ENCODE results near the gene PELI3.
A peak's percentile ranks its signal among the peaks of the same experiment; 100 is the strongest.

The PELI3 gene

GRCh38 chr11:66505276-66505816, 38.6 kb downstream of the PELI3 start:
- no peak for DNase-seq (ENCODE audit: low read depth)

DNA sequence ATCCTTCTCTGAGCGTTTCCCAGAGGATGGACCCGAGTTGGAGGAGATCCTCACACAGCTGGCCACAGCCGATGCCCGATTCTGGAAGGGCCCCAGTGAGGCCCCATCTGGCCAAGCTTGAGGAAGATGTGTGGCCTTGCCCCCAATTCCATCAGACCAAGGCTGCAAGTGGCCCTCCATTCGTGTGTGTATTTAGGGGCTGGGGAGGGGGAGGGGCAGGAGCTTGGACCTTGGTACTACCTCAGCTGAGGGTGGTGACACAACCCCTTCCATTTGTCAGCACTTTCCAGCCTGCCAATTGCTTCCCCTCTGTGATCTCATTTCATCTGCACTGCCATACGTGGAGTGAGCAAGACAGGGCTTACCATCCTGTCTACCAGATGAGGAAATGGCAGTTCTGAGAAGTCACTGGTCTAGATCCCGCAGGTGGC, 42.4 kb downstream of the PELI3 start:
- no peak for DNase-seq (ENCODE audit: low read depth)

DNA sequence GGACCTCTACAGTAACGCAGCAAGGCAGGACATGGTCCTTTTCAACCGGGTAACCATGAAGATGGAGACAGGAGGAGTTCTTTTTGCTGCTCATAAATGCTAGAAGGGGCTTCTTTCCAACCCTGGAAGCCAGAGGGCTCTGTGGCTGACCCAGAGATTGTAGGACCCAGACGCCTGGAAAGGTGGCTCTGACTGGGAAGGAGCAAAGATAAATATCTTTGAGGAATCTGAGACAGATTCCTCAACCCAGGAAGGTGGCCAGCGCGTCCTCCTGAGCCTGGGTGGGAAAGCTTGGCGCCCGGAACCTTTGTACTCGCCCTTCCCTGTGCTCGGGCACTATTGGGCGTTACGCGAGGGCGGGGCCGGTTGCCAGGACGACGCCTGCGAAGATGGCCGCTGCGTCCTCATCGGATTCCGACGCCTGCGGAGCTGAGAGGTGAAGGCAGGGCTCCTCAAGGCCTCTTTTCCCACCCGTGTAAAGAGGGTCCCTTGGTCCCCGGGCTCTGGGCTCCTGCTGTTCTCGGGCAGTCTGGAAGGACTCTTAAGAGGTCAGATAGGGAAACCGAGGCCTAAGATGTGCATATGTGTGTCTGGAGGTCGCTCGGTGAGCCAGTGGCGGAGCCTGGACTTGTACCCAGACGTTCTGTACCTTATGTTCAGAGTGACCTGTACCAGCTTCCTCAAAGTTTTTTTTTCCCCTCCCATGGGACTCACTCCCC, 43.7 kb downstream of the PELI3 start, which contains the start of gene BBS1:
Gene BBS1 (plus strand): TSS at position 365 of the 719 bp plus-strand sequence. CDS start 25 bp downstream, at position 390.
- peak; percentile 81 for DNase-seq (ENCODE audit: low read depth)

- no peak for DNase-seq (ENCODE audit: low read depth)
These were observed 44.3 kb downstream of the PELI3 start for GRCh38 chr11:66510990-66511339.

GRCh38 chr11:66523611-66524010, 56.9 kb downstream of the PELI3 start:
- no peak for DNase-seq (ENCODE audit: low read depth)

DNA sequence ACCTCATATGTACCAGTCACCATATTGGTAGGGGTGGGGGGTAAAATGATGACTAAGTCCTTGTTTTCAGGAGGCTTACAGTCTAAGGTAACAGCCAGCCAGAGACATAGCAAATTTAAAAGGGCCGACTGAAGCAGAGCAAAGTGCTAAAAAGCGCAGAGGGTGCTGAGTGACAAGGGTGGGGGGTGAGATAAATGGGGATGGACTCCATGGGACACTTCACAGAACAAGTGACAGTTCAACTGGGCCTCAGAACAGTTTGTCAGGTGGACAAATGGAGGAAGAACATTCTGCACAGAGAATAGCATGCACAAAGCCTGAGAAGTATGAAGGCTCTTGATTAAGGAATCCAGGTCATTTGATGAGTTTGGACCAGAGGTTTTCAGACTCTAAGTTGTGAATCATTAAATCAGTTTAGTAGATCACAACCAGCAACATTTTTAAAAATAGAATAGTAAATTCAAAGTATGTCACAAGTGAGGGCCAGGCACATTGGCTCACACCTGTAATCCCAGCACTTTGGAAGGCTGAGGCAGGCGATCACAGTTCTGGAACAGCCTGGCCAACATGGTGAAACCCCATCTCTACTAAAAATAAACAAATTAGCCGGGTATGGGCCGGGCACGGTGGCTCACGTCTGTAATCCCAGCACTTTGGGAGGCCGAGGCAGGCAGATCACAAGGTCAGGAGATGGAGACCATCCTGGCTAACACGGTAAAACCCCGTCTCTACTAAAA, 57.8 kb downstream of the PELI3 start:
- DNase-seq (ENCODE audit: low read depth) = no peak
